Fibroblast of peridontal ligament (primary cell): ENCODE data around the gene POLR1E.
A peak's percentile ranks its signal among the peaks of the same experiment; 100 is the strongest.

Experiments
- DNase-seq: peaks from one replicate; pipeline ENCODE4 v3.0.0-alpha.2; 2010; ENCODE audit errors: extremely low read depth

The POLR1E gene

GRCh38 chr9:37485389-37486255, at the start of gene POLR1E:
Gene POLR1E (plus strand): TSS chr9:37485948. CDS start chr9:37486048, 100 bp downstream.
- DNase-seq: peak; percentile 81

GRCh38 chr9:37436540-37436939, 49.2 kb upstream of the POLR1E start:
- no peak for DNase-seq

GRCh38 chr9:37437010-37437409, 48.7 kb upstream of the POLR1E start:
- no peak for DNase-seq

- no peak for DNase-seq
These were observed 48.1 kb upstream of the POLR1E start for GRCh38 chr9:37437621-37438020.

GRCh38 chr9:37438359-37438758, 47.4 kb upstream of the POLR1E start:
- DNase-seq: no peak

GRCh38 chr9:37441776-37442370, 43.9 kb upstream of the POLR1E start:
- no peak for DNase-seq

- no peak for DNase-seq
These were observed 43.2 kb upstream of the POLR1E start for GRCh38 chr9:37442556-37442955.

GRCh38 chr9:37443566-37443965, 42.2 kb upstream of the POLR1E start:
- DNase-seq: no peak

GRCh38 chr9:37444890-37445289, 40.9 kb upstream of the POLR1E start:
- no peak for DNase-seq

GRCh38 chr9:37445832-37446231, 39.9 kb upstream of the POLR1E start:
- no peak for DNase-seq

GRCh38 chr9:37446401-37446800, 39.3 kb upstream of the POLR1E start:
- DNase-seq: no peak

- DNase-seq: no peak
These were observed 38.6 kb upstream of the POLR1E start for GRCh38 chr9:37447111-37447510.

- DNase-seq: no peak
These were observed 35.7 kb upstream of the POLR1E start for GRCh38 chr9:37449862-37450632.

GRCh38 chr9:37451628-37452027, 34.1 kb upstream of the POLR1E start:
- DNase-seq: no peak

- DNase-seq: no peak
These were observed 33.1 kb upstream of the POLR1E start for GRCh38 chr9:37452611-37453010.

- DNase-seq: no peak
These were observed 31.9 kb upstream of the POLR1E start for GRCh38 chr9:37453827-37454226.

- DNase-seq: no peak
These were observed 31.5 kb upstream of the POLR1E start for GRCh38 chr9:37454238-37454637.

- DNase-seq: no peak
These were observed 29.7 kb upstream of the POLR1E start for GRCh38 chr9:37455884-37456647.

- no peak for DNase-seq
These were observed 28.9 kb upstream of the POLR1E start for GRCh38 chr9:37456817-37457216.

GRCh38 chr9:37464006-37464405, 21.7 kb upstream of the POLR1E start:
- no peak for DNase-seq

- peak; percentile 64 for DNase-seq
These were observed 21.1 kb upstream of the POLR1E start for GRCh38 chr9:37464426-37465248.
